GM10847 (cell line): Measurements from ENCODE around the gene NCAM1.

Experiments used
- POLR2A ChIP-seq: IDR thresholded peaks from 2 replicates; pipeline ENCODE4 v1.6.1; 2011; ENCODE audit not compliant: insufficient read length; ENCODE audit errors: extremely low read depth

The NCAM1 gene

DNA sequence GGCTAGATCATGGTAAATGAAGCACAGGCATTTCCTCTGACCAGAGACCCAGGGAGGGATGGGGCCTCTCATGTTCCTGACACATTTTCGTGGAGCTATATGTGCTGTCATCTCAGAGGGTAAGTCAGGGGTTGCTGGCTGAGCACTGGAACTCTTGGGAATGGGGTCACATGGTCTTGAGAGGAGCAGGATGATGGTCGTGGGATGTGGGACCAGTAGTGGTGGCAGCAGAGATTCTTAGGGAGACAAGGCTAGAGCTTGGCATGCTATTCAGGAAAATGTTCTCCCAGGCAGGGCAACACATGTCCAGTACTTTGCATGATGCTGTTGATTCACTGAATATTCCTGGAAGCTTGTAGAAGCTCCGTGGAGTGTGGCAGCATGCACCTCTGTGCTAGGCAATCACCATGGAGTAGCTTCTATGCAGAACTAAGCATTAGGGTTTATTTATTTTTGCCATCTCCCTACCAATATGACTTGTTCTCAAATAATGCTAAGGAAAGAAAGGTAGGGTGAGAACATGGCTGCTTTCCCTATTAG lies 321.7 kb downstream of the NCAM1 start:
- TF ChIP-seq POLR2A, result no peak

- no peak for TF ChIP-seq POLR2A
Measured at GRCh38 chr11:113283881-113284280, 322.7 kb downstream of the NCAM1 start.

- TF ChIP-seq POLR2A, result no peak
Measured at GRCh38 chr11:113286009-113286408, 324.8 kb downstream of the NCAM1 start.

GRCh38 chr11:113286509-113287497 lies 325.6 kb downstream of the NCAM1 start:
- no peak for TF ChIP-seq POLR2A

- TF ChIP-seq POLR2A, result no peak
Measured at GRCh38 chr11:113287801-113288200, 326.6 kb downstream of the NCAM1 start.

GRCh38 chr11:113288286-113288863 lies 327.2 kb downstream of the NCAM1 start:
- no peak for TF ChIP-seq POLR2A

- no peak for TF ChIP-seq POLR2A
Measured at GRCh38 chr11:113289431-113290187, 328.4 kb downstream of the NCAM1 start.

DNA sequence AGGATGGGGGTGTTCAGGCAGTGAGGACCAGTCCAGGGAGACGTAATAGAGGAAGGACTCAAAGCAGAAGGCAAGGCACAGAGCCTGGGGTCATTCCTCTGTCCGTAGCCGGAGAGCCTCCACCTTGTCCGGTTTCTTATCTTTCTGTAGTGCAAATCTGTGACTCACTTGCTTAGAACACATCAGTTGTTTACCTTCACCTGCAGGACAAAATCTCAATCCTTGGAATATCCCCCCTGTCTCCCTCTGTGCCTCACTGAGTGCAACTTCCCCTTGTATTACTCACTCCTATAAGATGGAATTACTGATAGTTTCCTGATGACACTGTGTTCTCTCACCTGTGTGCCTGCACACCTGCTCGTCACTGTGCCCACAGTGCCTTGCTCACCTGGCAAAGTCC lies 332.7 kb downstream of the NCAM1 start:
- TF ChIP-seq POLR2A, result no peak

DNA sequence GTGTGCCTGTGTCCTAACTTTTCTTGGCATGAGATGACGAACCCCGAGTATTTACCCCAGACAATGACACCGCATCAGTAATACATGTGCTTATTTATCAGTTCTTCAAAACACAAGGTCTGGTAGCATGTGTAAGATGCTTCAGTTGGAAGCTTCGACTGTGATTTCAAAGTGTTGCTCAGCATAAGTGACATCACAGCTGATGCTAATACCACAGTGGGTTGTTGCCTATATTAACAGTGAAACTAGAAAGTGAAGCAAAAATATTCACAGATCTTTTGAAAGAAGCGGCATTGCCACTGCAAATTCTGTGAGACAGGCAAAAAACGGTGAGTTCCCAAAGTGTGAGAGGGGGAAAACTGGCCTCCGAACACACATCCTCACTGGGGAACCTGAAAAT lies 334.8 kb downstream of the NCAM1 start:
- TF ChIP-seq POLR2A, result no peak

DNA sequence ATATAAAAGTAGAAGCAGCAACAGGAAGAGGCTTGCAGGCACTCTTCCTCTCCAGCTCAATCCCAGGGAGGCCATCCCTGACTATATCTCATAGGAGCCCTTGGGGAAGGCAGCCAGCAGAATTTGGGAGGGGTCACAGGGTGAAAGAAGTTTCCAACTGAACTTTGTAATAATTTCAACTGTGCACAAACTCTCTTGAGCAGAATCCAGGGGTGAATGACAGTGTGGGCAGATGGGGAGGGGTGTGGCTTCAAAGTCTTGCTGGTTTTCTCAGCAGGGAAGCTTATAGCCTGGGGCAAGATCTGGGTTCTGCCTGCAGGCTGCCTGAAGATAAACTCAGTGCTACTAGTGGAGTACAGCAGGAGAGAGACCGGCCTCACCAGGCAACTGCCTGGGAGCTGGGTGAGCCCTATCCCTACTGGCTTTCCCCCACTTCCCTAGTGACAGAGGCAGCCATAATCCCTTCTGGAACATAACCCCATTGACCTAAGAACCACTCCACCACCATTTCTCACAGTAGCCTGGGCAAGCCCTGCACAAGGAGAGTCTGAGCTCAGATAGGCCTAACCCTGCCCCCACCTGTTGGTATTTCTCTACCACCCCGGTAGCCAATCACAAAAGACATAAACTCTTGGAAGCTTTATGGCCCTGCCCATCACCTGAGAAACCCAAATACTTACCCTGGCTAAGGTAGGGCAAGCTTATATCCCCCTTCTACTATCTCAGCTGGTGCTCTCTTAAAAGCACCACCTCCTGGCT lies 335.4 kb downstream of the NCAM1 start:
- TF ChIP-seq POLR2A, result no peak

- TF ChIP-seq POLR2A, result no peak
Measured at GRCh38 chr11:113304916-113305315, 343.7 kb downstream of the NCAM1 start.

- no peak for TF ChIP-seq POLR2A
Measured at GRCh38 chr11:113305440-113306336, 344.5 kb downstream of the NCAM1 start.

GRCh38 chr11:113308601-113309000 lies 347.4 kb downstream of the NCAM1 start:
- no peak for TF ChIP-seq POLR2A

DNA sequence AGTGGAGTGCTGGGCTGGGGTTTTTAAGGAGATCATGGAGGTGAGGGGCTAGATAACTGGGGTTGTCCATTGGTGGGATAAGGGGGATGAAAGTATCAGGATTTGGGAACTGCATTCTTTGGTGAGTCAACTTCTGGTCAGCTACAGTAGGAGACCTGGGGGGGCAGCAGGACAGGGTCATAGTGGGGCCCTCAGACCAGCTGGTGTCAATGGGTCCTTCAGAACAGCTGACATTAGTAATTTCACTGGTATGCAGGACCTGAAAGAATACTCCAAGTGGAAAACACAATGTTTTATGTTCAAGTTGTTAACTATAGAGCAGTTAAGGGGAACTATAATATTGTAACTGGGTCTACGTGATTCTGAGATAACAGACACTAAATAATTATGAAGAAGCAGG lies 350.3 kb downstream of the NCAM1 start:
- TF ChIP-seq POLR2A, result no peak
